MM.1S (cell line): Measurements from ENCODE around the gene CASZ1.
A peak's percentile ranks its signal among the peaks of the same experiment; 100 is the strongest.

ENCODE experiments used
- DNase-seq: peaks from one replicate; pipeline ENCODE4 v3.0.0-alpha.2; 2015
- H2AFZ ChIP-seq: fragments of 300-600 bp; sonication (generic); 2 replicates; pipeline ENCODE4 v1.6.0; 2016; ENCODE audit warnings: antibody characterized with exemption, low read length
- H3F3A ChIP-seq: fragments of 300-600 bp; sonication (generic); 2 replicates; pipeline ENCODE4 v1.6.1; 2016; ENCODE audit warnings: mild to moderate bottlenecking, antibody characterized with exemption, low read length, moderate library complexity, mixed read lengths; ENCODE audit not compliant: insufficient read depth
- H3K27ac ChIP-seq: fragments of 300-600 bp; sonication (generic); 2 replicates; pipeline ENCODE4 v1.5.1; 2016; ENCODE audit warnings: mild to moderate bottlenecking, low read length
- H3K27me3 ChIP-seq: fragments of 300-600 bp; sonication (generic); replicated peaks from 2 replicates; pipeline ENCODE4 v1.6.0; 2016; ENCODE audit warnings: low read length; ENCODE audit not compliant: insufficient read depth
- H3K36me3 ChIP-seq: fragments of 300-600 bp; sonication (generic); replicated peaks from 2 replicates; pipeline ENCODE4 v1.6.1; 2016; ENCODE audit warnings: mild to moderate bottlenecking, low read length, mixed read lengths; ENCODE audit not compliant: insufficient read depth
- H3K4me1 ChIP-seq: fragments of 300-600 bp; sonication (generic); 2 replicates; pipeline ENCODE4 v1.6.1; 2016; ENCODE audit warnings: low read length, mixed read lengths
- H3K4me2 ChIP-seq: fragments of 300-600 bp; sonication (generic); 2 replicates; pipeline ENCODE4 v1.6.0; 2016; ENCODE audit warnings: low read depth, low read length
- H3K4me3 ChIP-seq: fragments of 300-600 bp; sonication (generic); 2 replicates; pipeline ENCODE4 v1.5.1; 2016; ENCODE audit warnings: low read length, mixed read lengths
- H3K79me2 ChIP-seq: fragments of 300-600 bp; sonication (generic); 2 replicates; pipeline ENCODE4 v1.6.1; 2016; ENCODE audit warnings: mixed run types, low read length, mixed read lengths
- H3K9ac ChIP-seq: fragments of 300-600 bp; sonication (generic); 2 replicates; pipeline ENCODE4 v1.6.1; 2016; ENCODE audit warnings: low read length, mixed read lengths
- H3K9me2 ChIP-seq: fragments of 300-600 bp; sonication (generic); replicated peaks from 2 replicates; pipeline ENCODE4 v1.6.1; 2016; ENCODE audit warnings: mild to moderate bottlenecking, low read length, mixed read lengths; ENCODE audit not compliant: insufficient read depth
- H3K9me3 ChIP-seq: fragments of 300-600 bp; sonication (generic); replicated peaks from 2 replicates; pipeline ENCODE4 v1.6.1; 2016; ENCODE audit warnings: mild to moderate bottlenecking, low read length, mixed read lengths; ENCODE audit not compliant: insufficient read depth
- H4K20me1 ChIP-seq: fragments of 300-600 bp; sonication (generic); 2 replicates; pipeline ENCODE4 v1.6.1; 2016; ENCODE audit warnings: mild to moderate bottlenecking, low read length, moderate library complexity, mixed read lengths; ENCODE audit not compliant: insufficient read depth
- EZH2 ChIP-seq: fragments of 300-600 bp; sonication (generic); optimal IDR thresholded peaks from 2 replicates; pipeline ENCODE3; 2017; ENCODE audit warnings: low read depth, mild to moderate bottlenecking, antibody characterized with exemption, low read length, mixed read lengths
- EZH2phosphoT487 ChIP-seq: fragments of 300-600 bp; sonication (generic); IDR thresholded peaks from 2 replicates; pipeline ENCODE4 v1.6.1; 2018; ENCODE audit warnings: antibody characterized with exemption, low read length
- TF ChIP-seq, protein P1 (sequence below): fragments of 300-600 bp; sonication (generic); IDR thresholded peaks from 2 replicates; pipeline ENCODE4 v1.5.1; 2016; ENCODE audit warnings: antibody characterized with exemption, low read length, mixed read lengths

The CASZ1 gene

DNA sequence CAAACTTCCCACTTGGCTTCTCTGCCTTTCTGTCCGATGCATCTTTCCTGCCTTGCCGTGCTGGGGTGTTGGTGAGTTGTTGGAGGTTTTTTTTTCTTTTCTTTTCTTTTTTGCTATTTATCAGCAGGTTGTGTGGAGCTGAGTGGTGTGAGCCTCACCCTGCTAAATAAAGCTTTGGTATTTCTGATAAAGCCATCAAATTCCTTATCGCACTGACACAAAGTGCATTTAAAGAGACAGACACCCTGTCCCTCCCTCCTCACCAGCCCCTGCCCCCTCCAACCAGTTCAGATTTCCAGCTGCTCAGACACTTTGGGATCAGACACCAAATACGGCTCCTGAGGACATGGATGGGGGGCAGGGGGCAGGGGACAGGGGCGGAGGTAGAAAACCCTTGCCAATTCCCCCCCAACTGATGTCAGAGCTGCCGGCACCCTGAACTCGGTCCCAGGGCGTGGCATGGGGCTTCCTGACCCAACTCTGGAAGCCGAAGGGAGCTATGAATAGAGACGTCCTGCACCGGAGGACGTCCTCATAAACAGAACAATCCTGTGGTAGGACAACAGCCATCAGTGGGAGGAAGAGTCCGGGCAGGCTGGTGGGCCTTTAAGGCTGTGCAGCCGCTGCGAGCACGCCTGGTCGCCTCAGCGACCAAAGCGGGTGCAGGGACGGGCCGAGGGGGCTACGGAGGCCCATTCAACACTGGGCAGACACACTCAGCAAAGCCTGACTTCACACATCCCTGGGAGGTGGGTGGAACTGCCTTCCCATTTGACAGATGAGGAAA lies 79.0 kb downstream of the CASZ1 start:
- TF ChIP-seq, protein P1, sequence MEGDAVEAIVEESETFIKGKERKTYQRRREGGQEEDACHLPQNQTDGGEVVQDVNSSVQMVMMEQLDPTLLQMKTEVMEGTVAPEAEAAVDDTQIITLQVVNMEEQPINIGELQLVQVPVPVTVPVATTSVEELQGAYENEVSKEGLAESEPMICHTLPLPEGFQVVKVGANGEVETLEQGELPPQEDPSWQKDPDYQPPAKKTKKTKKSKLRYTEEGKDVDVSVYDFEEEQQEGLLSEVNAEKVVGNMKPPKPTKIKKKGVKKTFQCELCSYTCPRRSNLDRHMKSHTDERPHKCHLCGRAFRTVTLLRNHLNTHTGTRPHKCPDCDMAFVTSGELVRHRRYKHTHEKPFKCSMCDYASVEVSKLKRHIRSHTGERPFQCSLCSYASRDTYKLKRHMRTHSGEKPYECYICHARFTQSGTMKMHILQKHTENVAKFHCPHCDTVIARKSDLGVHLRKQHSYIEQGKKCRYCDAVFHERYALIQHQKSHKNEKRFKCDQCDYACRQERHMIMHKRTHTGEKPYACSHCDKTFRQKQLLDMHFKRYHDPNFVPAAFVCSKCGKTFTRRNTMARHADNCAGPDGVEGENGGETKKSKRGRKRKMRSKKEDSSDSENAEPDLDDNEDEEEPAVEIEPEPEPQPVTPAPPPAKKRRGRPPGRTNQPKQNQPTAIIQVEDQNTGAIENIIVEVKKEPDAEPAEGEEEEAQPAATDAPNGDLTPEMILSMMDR = no peak
- no peak for DNase-seq
- Histone ChIP-seq H2AFZ (no peak overlapping the region), H3K4me3 (no peak overlapping the region), H3K9me3 (no peaks in the 10 kb centered on the region), H3K27ac (no peak overlapping the region), H3K27me3 (peaks cover 99% of the 10 kb centered on the region), H4K20me1 (no peaks in the 10 kb centered on the region), H3K9ac (no peak overlapping the region), H3K79me2 (no peaks in the 10 kb centered on the region), H3K4me2 (no peak overlapping the region), H3K9me2 (no peaks in the 10 kb centered on the region), H3K36me3 (no peaks in the 10 kb centered on the region), H3K4me1 (no peaks in the 10 kb centered on the region), H3F3A (no peaks in the 10 kb centered on the region)

DNA sequence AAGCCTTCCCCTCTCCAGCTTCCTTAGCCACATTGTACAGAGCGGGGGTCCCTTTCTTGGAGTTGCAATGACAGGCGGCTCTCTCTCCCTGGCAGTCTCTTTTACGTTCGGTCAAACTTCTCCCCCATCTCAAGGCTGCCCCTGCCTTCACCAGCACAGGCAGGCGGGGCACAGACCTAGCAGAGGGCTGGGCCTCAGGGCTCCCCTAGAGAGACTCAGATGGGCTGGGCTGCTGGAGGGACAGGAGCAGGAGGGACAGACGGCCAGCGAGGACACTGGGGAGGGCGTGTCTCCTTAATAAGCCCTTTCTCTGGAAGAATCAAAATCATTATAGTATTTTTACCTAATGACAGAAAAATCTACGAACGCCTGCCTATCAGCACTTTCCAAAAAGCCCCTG lies 79.6 kb downstream of the CASZ1 start:
- Histone ChIP-seq H3K36me3 (no peaks in the 10 kb centered on the region), H3K4me1 (no peaks in the 10 kb centered on the region), H3K27me3 (peaks cover 99% of the 10 kb centered on the region), H3K9me3 (no peaks in the 10 kb centered on the region), H3K9me2 (no peaks in the 10 kb centered on the region), H4K20me1 (no peaks in the 10 kb centered on the region), H3F3A (no peaks in the 10 kb centered on the region), H3K27ac (no peak overlapping the region), H3K9ac (no peak overlapping the region), H2AFZ (no peak overlapping the region), H3K79me2 (no peaks in the 10 kb centered on the region), H3K4me3 (no peak overlapping the region), H3K4me2 (no peak overlapping the region)
- no peak for DNase-seq
- TF ChIP-seq, protein P1 = no peak
- TF ChIP-seq EZH2phosphoT487 (no peak), EZH2 (no peak)

DNA sequence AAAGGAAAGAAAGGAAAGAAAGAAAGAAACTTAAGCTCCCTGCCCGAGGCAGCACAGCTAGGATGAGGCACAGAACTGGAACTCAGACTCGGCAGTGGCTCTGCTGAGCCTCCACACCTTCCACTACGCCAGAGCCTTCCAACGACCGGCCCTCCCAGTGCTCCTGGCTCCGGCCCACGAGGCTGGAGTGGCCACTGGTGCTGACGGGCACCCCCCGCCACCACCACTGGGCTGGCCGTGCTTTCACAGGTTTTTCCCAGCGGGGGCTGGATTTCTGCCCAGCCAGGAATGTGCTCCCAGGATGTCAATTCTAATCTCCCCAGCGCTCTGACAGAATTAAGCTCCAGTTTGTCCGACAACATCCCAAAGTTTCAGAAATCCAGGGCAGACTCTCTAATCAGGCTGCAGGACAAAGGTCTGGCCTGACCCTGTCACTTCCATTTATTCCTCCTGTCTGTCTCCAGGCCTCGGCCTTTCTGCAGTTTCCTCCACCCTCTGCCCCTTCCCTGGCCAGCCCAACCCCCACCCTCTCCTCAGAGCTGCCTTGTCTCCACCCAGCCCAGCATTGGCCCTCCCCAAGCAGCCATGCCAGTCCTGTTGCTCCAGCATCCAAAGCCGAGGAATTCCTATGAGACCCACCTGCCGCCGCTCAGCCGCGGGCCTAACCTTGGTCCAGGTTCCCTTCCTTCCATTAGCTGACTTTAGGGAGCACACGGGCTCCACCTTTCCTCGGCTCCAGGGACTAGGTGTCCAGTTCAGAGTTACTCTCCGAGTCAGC lies 81.9 kb downstream of the CASZ1 start:
- Histone ChIP-seq H3K79me2 (no peaks in the 10 kb centered on the region), H3K9me3 (no peaks in the 10 kb centered on the region), H3F3A (no peaks in the 10 kb centered on the region), H4K20me1 (no peaks in the 10 kb centered on the region), H3K36me3 (no peaks in the 10 kb centered on the region), H3K4me2 (no peak overlapping the region), H3K27ac (no peak overlapping the region), H3K9ac (no peak overlapping the region), H3K27me3 (peaks cover 99% of the 10 kb centered on the region), H3K4me1 (no peaks in the 10 kb centered on the region), H2AFZ (no peak overlapping the region), H3K4me3 (no peak overlapping the region), H3K9me2 (no peaks in the 10 kb centered on the region)
- TF ChIP-seq EZH2 (no peak), EZH2phosphoT487 (0 out of 2 replicates have a peak, but pooled peaks have one; percentile 21)
- DNase-seq = no peak
